ENCODE data around the gene STK10. TPM values are rescaled to one million over a fixed set of nuclear protein-coding genes. Genes with fewer than 3 reads are reported as not detected.

Gene STK10
- total RNA-seq, 1 donor from 2014 or later: 66.2 TPM

DNA sequence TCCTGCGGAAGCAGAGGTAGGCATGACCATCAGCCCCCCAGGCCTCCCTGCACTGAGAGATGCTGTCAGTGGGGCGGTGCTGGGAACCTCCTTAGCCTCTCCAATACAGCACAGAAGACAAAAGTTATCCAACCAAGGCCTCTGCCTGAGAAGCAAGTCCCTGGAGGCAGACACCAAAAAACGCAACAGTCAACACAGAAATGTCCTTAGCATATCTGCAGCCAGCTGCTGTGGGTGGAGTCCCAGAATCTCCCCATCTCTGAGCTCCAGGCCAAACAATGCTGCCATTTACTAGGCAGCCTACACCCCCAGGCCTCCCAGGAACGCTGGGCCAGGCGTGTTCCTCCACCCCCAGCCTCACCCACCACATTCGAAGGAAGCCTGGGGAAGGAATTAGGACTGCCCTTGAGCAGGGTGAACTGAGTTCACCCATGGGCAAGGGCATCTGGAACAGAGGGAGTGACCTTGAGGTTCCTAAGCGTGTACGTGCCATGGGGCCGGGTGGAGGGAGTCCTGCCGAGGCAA, 43.7 kb downstream of the STK10 start:
- Mint-ChIP-seq H3K4me3 (ENCODE audit: unreplicated experiment) (no peak overlapping the region), H3K36me3 (ENCODE audit: unreplicated experiment) (peaks cover 3% of the 10 kb centered on the region), H3K27ac (ENCODE audit: unreplicated experiment) (peak overlapping the region; percentile 68), H3K4me1 (ENCODE audit: unreplicated experiment) (peaks cover 30% of the 10 kb centered on the region), H3K9me3 (ENCODE audit: unreplicated experiment) (no peaks in the 10 kb centered on the region), H3K27me3 (ENCODE audit: unreplicated experiment) (no peaks in the 10 kb centered on the region)
- TF ChIP-seq, protein P1, sequence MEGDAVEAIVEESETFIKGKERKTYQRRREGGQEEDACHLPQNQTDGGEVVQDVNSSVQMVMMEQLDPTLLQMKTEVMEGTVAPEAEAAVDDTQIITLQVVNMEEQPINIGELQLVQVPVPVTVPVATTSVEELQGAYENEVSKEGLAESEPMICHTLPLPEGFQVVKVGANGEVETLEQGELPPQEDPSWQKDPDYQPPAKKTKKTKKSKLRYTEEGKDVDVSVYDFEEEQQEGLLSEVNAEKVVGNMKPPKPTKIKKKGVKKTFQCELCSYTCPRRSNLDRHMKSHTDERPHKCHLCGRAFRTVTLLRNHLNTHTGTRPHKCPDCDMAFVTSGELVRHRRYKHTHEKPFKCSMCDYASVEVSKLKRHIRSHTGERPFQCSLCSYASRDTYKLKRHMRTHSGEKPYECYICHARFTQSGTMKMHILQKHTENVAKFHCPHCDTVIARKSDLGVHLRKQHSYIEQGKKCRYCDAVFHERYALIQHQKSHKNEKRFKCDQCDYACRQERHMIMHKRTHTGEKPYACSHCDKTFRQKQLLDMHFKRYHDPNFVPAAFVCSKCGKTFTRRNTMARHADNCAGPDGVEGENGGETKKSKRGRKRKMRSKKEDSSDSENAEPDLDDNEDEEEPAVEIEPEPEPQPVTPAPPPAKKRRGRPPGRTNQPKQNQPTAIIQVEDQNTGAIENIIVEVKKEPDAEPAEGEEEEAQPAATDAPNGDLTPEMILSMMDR (IDR thresholded peaks at IDR 0.05): no peak
- no peak for DNase-seq (ENCODE audit: extremely low spot score, unreplicated experiment)

DNA sequence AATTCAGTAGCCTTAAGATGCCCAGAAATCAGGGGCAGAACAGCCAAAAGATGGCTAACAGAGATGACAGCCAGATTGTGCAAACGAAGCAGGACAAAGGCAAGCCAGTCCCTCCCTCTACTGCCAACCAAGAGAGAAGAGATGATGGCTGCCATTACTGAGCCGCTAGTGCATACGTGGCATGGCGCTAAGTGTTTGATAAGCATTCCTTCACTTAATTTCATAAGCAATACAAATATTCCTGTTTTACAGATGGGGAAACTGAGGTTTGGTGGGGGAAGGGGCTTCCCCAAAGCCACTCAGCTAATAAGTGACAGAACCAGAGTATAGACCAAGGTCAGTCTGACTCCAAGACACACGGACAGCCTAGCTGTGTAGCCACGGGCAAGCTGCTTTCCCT, 44.1 kb downstream of the STK10 start:
- TF ChIP-seq, protein P1 (IDR thresholded peaks at IDR 0.05): no peak
- Mint-ChIP-seq H3K4me3 (ENCODE audit: unreplicated experiment) (no peak overlapping the region), H3K36me3 (ENCODE audit: unreplicated experiment) (peaks cover 3% of the 10 kb centered on the region), H3K27me3 (ENCODE audit: unreplicated experiment) (no peaks in the 10 kb centered on the region), H3K9me3 (ENCODE audit: unreplicated experiment) (no peaks in the 10 kb centered on the region), H3K4me1 (ENCODE audit: unreplicated experiment) (peaks cover 28% of the 10 kb centered on the region), H3K27ac (ENCODE audit: unreplicated experiment) (peak overlapping the region; percentile 68)
- no peak for DNase-seq (ENCODE audit: extremely low spot score, unreplicated experiment)

DNA sequence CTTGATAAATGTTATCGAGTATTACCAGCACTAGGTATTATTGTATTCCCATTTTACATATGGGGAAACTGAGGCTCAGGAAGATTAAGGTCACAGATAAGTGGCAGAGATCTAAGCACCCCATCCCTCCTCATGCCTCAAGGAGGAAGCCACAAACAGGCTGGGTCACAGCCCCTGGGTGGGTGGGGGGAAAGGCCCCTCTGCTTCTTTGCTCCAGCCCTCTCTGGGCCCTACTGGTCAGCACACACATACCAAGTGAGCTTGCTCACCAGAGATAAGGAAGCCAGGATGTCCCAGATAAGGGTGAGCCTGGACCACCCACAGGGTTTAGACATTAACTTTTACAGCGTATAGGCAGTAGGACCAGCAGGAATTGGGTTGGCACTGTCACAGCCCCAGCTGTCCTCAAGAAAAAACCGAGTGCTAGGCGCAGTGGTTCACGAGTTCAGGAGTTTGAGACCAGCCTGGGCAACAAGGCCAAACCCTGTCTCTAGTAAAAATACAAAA, 45.3 kb downstream of the STK10 start:
- DNase-seq (ENCODE audit: extremely low spot score, unreplicated experiment): no peak
- H3K36me3 Mint-ChIP-seq (ENCODE audit: unreplicated experiment): peaks cover 3% of the 10 kb centered on the region
- TF ChIP-seq, protein P1 (IDR thresholded peaks at IDR 0.05): no peak
- H3K27me3 Mint-ChIP-seq (ENCODE audit: unreplicated experiment): no peaks in the 10 kb centered on the region
- H3K27ac Mint-ChIP-seq (ENCODE audit: unreplicated experiment): no peak overlapping the region
- H3K9me3 Mint-ChIP-seq (ENCODE audit: unreplicated experiment): no peaks in the 10 kb centered on the region
- peaks cover 25% of the 10 kb centered on the region for H3K4me1 Mint-ChIP-seq (ENCODE audit: unreplicated experiment)
- no peak overlapping the region for H3K4me3 Mint-ChIP-seq (ENCODE audit: unreplicated experiment)

DNA sequence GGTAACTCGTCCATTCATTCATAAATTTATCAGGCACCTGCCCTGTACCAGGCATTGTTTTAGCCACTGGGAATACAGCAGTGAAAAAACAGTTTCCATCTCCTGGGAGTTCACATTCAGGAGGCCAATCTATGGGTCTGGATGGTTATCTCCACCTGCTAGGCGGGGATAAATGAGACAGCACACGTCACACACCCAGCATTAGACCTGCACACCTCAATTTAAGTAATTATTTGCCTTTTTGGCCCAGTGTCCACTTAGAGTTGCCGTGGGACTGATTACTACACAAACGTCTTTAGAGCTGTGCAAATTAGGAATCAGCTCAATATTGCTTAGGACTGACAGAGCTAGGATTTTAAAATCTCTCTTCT, 46.1 kb downstream of the STK10 start:
- Mint-ChIP-seq H3K36me3 (ENCODE audit: unreplicated experiment) (peaks cover 7% of the 10 kb centered on the region), H3K4me3 (ENCODE audit: unreplicated experiment) (no peak overlapping the region), H3K27ac (ENCODE audit: unreplicated experiment) (no peak overlapping the region), H3K9me3 (ENCODE audit: unreplicated experiment) (peaks cover 5% of the 10 kb centered on the region), H3K4me1 (ENCODE audit: unreplicated experiment) (peaks cover 24% of the 10 kb centered on the region), H3K27me3 (ENCODE audit: unreplicated experiment) (no peaks in the 10 kb centered on the region)
- TF ChIP-seq, protein P1 (IDR thresholded peaks at IDR 0.05): no peak
- no peak for DNase-seq (ENCODE audit: extremely low spot score, unreplicated experiment)

DNA sequence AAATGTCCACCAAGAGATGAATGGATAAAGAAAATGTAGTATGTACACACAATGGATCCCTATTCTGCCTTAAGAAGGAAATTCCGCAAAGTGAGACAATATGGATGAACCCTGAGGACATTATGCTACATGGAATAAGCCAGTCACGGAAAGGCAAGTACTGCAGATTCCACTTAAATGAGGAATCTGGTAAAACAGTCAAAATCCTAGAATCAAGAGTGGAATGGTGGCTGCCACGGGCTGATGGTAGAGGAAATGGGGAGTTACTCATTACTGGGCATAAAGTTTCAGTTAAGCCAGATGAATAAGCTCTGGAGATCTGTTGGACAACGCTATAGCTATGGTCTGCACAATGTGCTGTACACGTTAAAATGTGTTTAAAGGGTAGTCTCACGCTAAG, 47.2 kb downstream of the STK10 start:
- no peak overlapping the region for H3K4me3 Mint-ChIP-seq (ENCODE audit: unreplicated experiment)
- no peaks in the 10 kb centered on the region for H3K27me3 Mint-ChIP-seq (ENCODE audit: unreplicated experiment)
- DNase-seq (ENCODE audit: extremely low spot score, unreplicated experiment): no peak
- TF ChIP-seq, protein P1 (IDR thresholded peaks at IDR 0.05): no peak
- no peak overlapping the region for H3K27ac Mint-ChIP-seq (ENCODE audit: unreplicated experiment)
- peaks cover 10% of the 10 kb centered on the region for H3K36me3 Mint-ChIP-seq (ENCODE audit: unreplicated experiment)
- H3K4me1 Mint-ChIP-seq (ENCODE audit: unreplicated experiment): peaks cover 22% of the 10 kb centered on the region
- H3K9me3 Mint-ChIP-seq (ENCODE audit: unreplicated experiment): peaks cover 5% of the 10 kb centered on the region
